IPS DF 6.9 (cell line): Measurements from ENCODE around the gene RUNX1.

Source experiments
- DNase-seq: peaks from one replicate; pipeline ENCODE4 v3.0.0-alpha.2; 2013; ENCODE audit warnings: low read depth, low spot score
- H3K27ac ChIP-seq: one replicate; pipeline ENCODE4 v1.5.1; 2013; ENCODE audit warnings: low read length, control low read depth
- H3K27me3 ChIP-seq: 2 replicates; pipeline ENCODE4 v1.6.1; 2013; ENCODE audit warnings: mild to moderate bottlenecking, low read length; ENCODE audit not compliant: control insufficient read depth, insufficient read depth
- H3K36me3 ChIP-seq: 2 replicates; pipeline ENCODE4 v1.6.1; 2013; ENCODE audit warnings: low read length; ENCODE audit not compliant: control insufficient read depth, insufficient read depth
- H3K4me1 ChIP-seq: 2 replicates; pipeline ENCODE4 v1.6.1; 2013; ENCODE audit warnings: low read length; ENCODE audit not compliant: control insufficient read depth, insufficient read depth
- H3K4me3 ChIP-seq: 2 replicates; pipeline ENCODE4 v1.5.1; 2013; ENCODE audit warnings: mild to moderate bottlenecking, low read length
- H3K9me3 ChIP-seq: 2 replicates; pipeline ENCODE4 v1.6.1; 2013; ENCODE audit warnings: low read length, inconsistent platforms; ENCODE audit not compliant: control insufficient read depth, insufficient read depth
- WGBS: extraction: QIAGEN DNeasy Blood & Tissue Kit; methylation state at CpG from one replicate; pipeline ENCODE4 v1.1.7; 2013; ENCODE audit warnings: mixed read lengths, missing lambda C conversion rate; ENCODE audit not compliant: insufficient read length, insufficient coverage; 5-methylcytosine and 5-hydroxymethylcytosine counted together

The RUNX1 gene

GRCh38 chr21:35046263-35046624 lies 2.9 kb downstream of the RUNX1 start:
- Histone ChIP-seq H3K9me3 (no peaks in the 10 kb centered on the region), H3K4me1 (0 out of 2 replicates have a peak, but pooled peaks cover 2% of the 10 kb centered on the region), H3K27me3 (no peaks in the 10 kb centered on the region), H3K27ac (no peak overlapping the region), H3K36me3 (no peaks in the 10 kb centered on the region), H3K4me3 (no peak overlapping the region)
- WGBS = no CpG with 5 or more reads among the region's 6 CpGs
- no peak for DNase-seq

- H3K4me1 ChIP-seq = 0 out of 2 replicates have a peak, but pooled peaks cover 2% of the 10 kb centered on the region
- H3K36me3 ChIP-seq = no peaks in the 10 kb centered on the region
- no peaks in the 10 kb centered on the region for H3K27me3 ChIP-seq
- H3K4me3 ChIP-seq = no peak overlapping the region
- no peak overlapping the region for H3K27ac ChIP-seq
- H3K9me3 ChIP-seq = no peaks in the 10 kb centered on the region
- no peak for DNase-seq
- WGBS = no CpG with 5 or more reads among the region's 17 CpGs
These were observed 3.4 kb downstream of the RUNX1 start for GRCh38 chr21:35045542-35046262.

GRCh38 chr21:35044770-35045541 lies 4.1 kb downstream of the RUNX1 start:
- DNase-seq = no peak
- WGBS = no CpG with 5 or more reads among the region's 8 CpGs
- Histone ChIP-seq H3K27me3 (no peaks in the 10 kb centered on the region), H3K4me3 (no peak overlapping the region), H3K4me1 (0 out of 2 replicates have a peak, but pooled peaks cover 2% of the 10 kb centered on the region), H3K36me3 (no peaks in the 10 kb centered on the region), H3K9me3 (no peaks in the 10 kb centered on the region), H3K27ac (no peak overlapping the region)

- H3K36me3 ChIP-seq = no peaks in the 10 kb centered on the region
- no peaks in the 10 kb centered on the region for H3K27me3 ChIP-seq
- H3K27ac ChIP-seq = no peak overlapping the region
- no CpG with 5 or more reads among the region's 3 CpGs for WGBS
- H3K4me3 ChIP-seq = no peak overlapping the region
- 0 out of 2 replicates have a peak, but pooled peaks cover 2% of the 10 kb centered on the region for H3K4me1 ChIP-seq
- H3K9me3 ChIP-seq = no peaks in the 10 kb centered on the region
- no peak for DNase-seq
These were observed 5.0 kb downstream of the RUNX1 start for GRCh38 chr21:35044128-35044527.

GRCh38 chr21:35043549-35043948 lies 5.6 kb downstream of the RUNX1 start:
- Histone ChIP-seq H3K4me3 (no peak overlapping the region), H3K9me3 (no peaks in the 10 kb centered on the region), H3K27ac (no peak overlapping the region), H3K4me1 (0 out of 2 replicates have a peak, but pooled peaks cover 2% of the 10 kb centered on the region), H3K36me3 (no peaks in the 10 kb centered on the region), H3K27me3 (no peaks in the 10 kb centered on the region)
- no peak for DNase-seq

- no peaks in the 10 kb centered on the region for H3K9me3 ChIP-seq
- H3K4me3 ChIP-seq = no peak overlapping the region
- no peaks in the 10 kb centered on the region for H3K27me3 ChIP-seq
- H3K36me3 ChIP-seq = no peaks in the 10 kb centered on the region
- H3K4me1 ChIP-seq = no peaks in the 10 kb centered on the region
- no CpG with 5 or more reads among the region's 6 CpGs for WGBS
- no peak overlapping the region for H3K27ac ChIP-seq
- no peak for DNase-seq
These were observed 6.3 kb downstream of the RUNX1 start for GRCh38 chr21:35042836-35043235.

GRCh38 chr21:35041881-35042280 lies 7.2 kb downstream of the RUNX1 start:
- H3K4me1 ChIP-seq = no peaks in the 10 kb centered on the region
- WGBS = no CpG with 5 or more reads among the region's 4 CpGs

GRCh38 chr21:35041122-35041521 lies 8.0 kb downstream of the RUNX1 start:
- no CpG with 5 or more reads among the region's 5 CpGs for WGBS
- Histone ChIP-seq H3K4me1 (no peaks in the 10 kb centered on the region), H3K9me3 (no peaks in the 10 kb centered on the region), H3K4me3 (no peak overlapping the region), H3K36me3 (no peaks in the 10 kb centered on the region), H3K27ac (no peak overlapping the region), H3K27me3 (no peaks in the 10 kb centered on the region)
- no peak for DNase-seq

More at GRCh38 chr21:35041881-35042280, 7.2 kb downstream of the RUNX1 start:
- Histone ChIP-seq H3K4me3 (no peak overlapping the region), H3K36me3 (no peaks in the 10 kb centered on the region), H3K27ac (no peak overlapping the region), H3K27me3 (no peaks in the 10 kb centered on the region), H3K9me3 (no peaks in the 10 kb centered on the region)
- DNase-seq = no peak

- Histone ChIP-seq H3K4me1 (no peaks in the 10 kb centered on the region), H3K4me3 (no peak overlapping the region), H3K9me3 (no peaks in the 10 kb centered on the region), H3K36me3 (no peaks in the 10 kb centered on the region), H3K27me3 (no peaks in the 10 kb centered on the region), H3K27ac (no peak overlapping the region)
- no peak for DNase-seq
- WGBS = no CpG with 5 or more reads among the region's 3 CpGs
These were observed 9.4 kb downstream of the RUNX1 start for GRCh38 chr21:35039595-35040289.

- Histone ChIP-seq H3K36me3 (no peaks in the 10 kb centered on the region), H3K4me1 (no peaks in the 10 kb centered on the region), H3K4me3 (no peak overlapping the region), H3K27me3 (no peaks in the 10 kb centered on the region), H3K9me3 (no peaks in the 10 kb centered on the region), H3K27ac (no peak overlapping the region)
- WGBS = no CpG with 5 or more reads among the region's 5 CpGs
- no peak for DNase-seq
These were observed 10.3 kb downstream of the RUNX1 start for GRCh38 chr21:35038772-35039319.
